Heart left ventricle (tissue), 16 donors: ENCODE results near the gene IQUB. TPM values are rescaled to one million over a fixed set of nuclear protein-coding genes. Genes with fewer than 3 reads are reported as not detected.

Experiments used
- ATAC-seq, 4 donors: fragments of 200-7000 bp; cut with Tn5 transposase; one replicate each; pipeline ENCODE4 v1.9.1; 2020 to 2022; ENCODE audit warnings: moderate library complexity in 4 of 4, mild to moderate bottlenecking in 3 of 4, moderate number of reproducible peaks in 1 of 4
- DNase-seq, 5 donors: peaks; one replicate each; pipeline ENCODE4 v3.0.0-alpha.2; 2020
- H3K27ac ChIP-seq, 12 donors: fragments of 200-600 bp; sonication (generic) in 4 of 12; one replicate each; pipeline versions ENCODE4 v1.5.0 to v1.8.0; 2016 to 2022; ENCODE audit warnings: mild to moderate bottlenecking in 2 of 12
- H3K27me3 ChIP-seq, 9 donors: fragments of 200-600 bp; sonication (generic) in 2 of 9; one replicate each; pipeline versions ENCODE4 v1.5.1 to v1.8.0; 2016 to 2022; ENCODE audit warnings: mild to moderate bottlenecking in 3 of 9
- H3K36me3 ChIP-seq, 9 donors: fragments of 200-600 bp; sonication (generic) in 2 of 9; one replicate each; pipeline versions ENCODE4 v1.5.0 to v1.8.0; 2018 to 2022; ENCODE audit warnings: mild to moderate bottlenecking in 2 of 9
- H3K4me1 ChIP-seq, 12 donors: fragments of 200-600 bp; sonication (generic) in 4 of 12; one replicate each; pipeline versions ENCODE4 v1.5.0 to v1.8.0; 2016 to 2022; ENCODE audit warnings: mild to moderate bottlenecking in 3 of 12
- H3K4me3 ChIP-seq, 12 donors: fragments of 200-600 bp; sonication (generic) in 4 of 12; one replicate each; pipeline versions ENCODE4 v1.5.0 to v1.8.0; 2017 to 2022; ENCODE audit warnings: mild to moderate bottlenecking in 9 of 12, moderate library complexity in 4 of 12
- H3K9me3 ChIP-seq, 12 donors: fragments of 200-600 bp; sonication (generic) in 4 of 12; one replicate each; pipeline versions ENCODE4 v1.5.0 to v1.8.0; 2016 to 2022; ENCODE audit warnings: mild to moderate bottlenecking in 1 of 12
- CTCF ChIP-seq, 12 donors: fragments of 200-600 bp; sonication (generic) in 4 of 12; IDR thresholded peaks; one replicate each; pipeline versions ENCODE4 v1.5.0 to v1.8.0; 2018 to 2022; ENCODE audit warnings: antibody characterized with exemption in 12 of 12, mild to moderate bottlenecking in 5 of 12
- POLR2A ChIP-seq, 2 donors: fragments of 450-650 bp; IDR thresholded peaks; one replicate each; pipeline ENCODE4 v1.6.1; 2017; ENCODE audit warnings: antibody characterized with exemption in 2 of 2, mild to moderate bottlenecking in 2 of 2, moderate library complexity in 2 of 2
- WGBS, 4 donors: extraction: QIAGEN DNeasy Blood & Tissue Kit in 2 of 4; methylation state at CpG; one replicate each; pipeline versions ENCODE4 v1.1.5 to v1.1.7; 2013 to 2018; 5-methylcytosine and 5-hydroxymethylcytosine counted together
- intact Hi-C, 10 donors: fragments of 100-400 bp; cut with DNase I; formaldehyde crosslinking; loops; one replicate each; pipeline versions ENCODE4 v1.11.1 to v1.14.2; 2022
- polyA plus RNA-seq, 2 donors: library from polyadenylated mRNA; stranded (reverse); fragments of 200-250 nt; gene quantifications; one replicate each; pipeline ENCODE4 v1.2.3, GENCODE V29; 2013
- total RNA-seq, 9 donors: library from RNA; depleted of rRNA in 2 of 9; stranded (reverse); fragments of >200 nt in 2 of 9; fragmentation: NEBNext Ultra II Directional in 3 of 9; extraction: Animal tissue kit (Norgen Biotek cat#: 25700) in 3 of 9; gene quantifications; one replicate each; pipeline versions ENCODE4 v1.1.0 to v1.2.4, GENCODE V29; 2016 to 2023
- donor health status: ischemic (EF 13 %, LVEDD 7.1; RV severe dilation, severe dysfunction).
- donor health status: healthy with polysubstance abuse.
- donor health status: DM: no; HTN: yes; CAD: no.
- donor health status: DM: no; HTN: no; CAD: no.
- donor health status: ischemic (EF 25% LVEDD 6.9; RV normal size, moderate dysfunction).
- donor health status: ischemic (EF 25% LVEDD 5.7; RV mildly dilated, moderate dysfunction).
- donor health status: healthy.
- donor health status: DM: yes; HTN: yes; CAD: no.
- donor health status: ischemic (EF 35%, LVEDD 5.7; RV mildly dilated, moderate dysfunction).
- donor health status: nonischemic (EF 11% LVEDD 7.7; RV severe dilation, severe dysfunction).
- donor health status: DM: yes; HTN: yes; CAD: no.
- donor health status: PGD.
- donor health status: ischemic (EF 29% LVEDD 5.4; RV normal size, mild dysfunction).
- donor health status: nonischemic (EF 23%, LVEDD 6.1; RV moderate dilation, normal function).

The IQUB gene
- total and polyA plus RNA-seq, 11 donors, result 0.19 to 1.3 (median 0.55) TPM; not detected in 1

GRCh38 chr7:123498031-123498430, 36.4 kb downstream of the IQUB start:
- Histone ChIP-seq H3K9me3 (no peaks in the 10 kb centered on the region), H3K4me3 (no peak overlapping the region), H3K4me1 (peaks cover 0 to 2% (median 0%) of the 10 kb centered on the region in 12 donors), H3K36me3 (no peaks in the 10 kb centered on the region), H3K27me3 (peaks cover 0 to 4% (median 0%) of the 10 kb centered on the region in 9 donors), H3K27ac (no peak overlapping the region)
- intact Hi-C loops, result loop anchor here in 6 of 10 donors (5.0 to 10.0 kb wide), 4 partner anchors 39 to 377 kb away; no protein-coding TSS in a partner anchor
- DNase-seq (no peak), ATAC-seq (no peak)
- WGBS, 4 donors, result 84 to 96% (median 84%) methylated on average over 1 of the region's 1 CpG
- TF ChIP-seq CTCF (IDR thresholded peaks at IDR 0.05), result no peak
- TF ChIP-seq POLR2A (IDR thresholded peaks at IDR 0.05), result no peak

DNA sequence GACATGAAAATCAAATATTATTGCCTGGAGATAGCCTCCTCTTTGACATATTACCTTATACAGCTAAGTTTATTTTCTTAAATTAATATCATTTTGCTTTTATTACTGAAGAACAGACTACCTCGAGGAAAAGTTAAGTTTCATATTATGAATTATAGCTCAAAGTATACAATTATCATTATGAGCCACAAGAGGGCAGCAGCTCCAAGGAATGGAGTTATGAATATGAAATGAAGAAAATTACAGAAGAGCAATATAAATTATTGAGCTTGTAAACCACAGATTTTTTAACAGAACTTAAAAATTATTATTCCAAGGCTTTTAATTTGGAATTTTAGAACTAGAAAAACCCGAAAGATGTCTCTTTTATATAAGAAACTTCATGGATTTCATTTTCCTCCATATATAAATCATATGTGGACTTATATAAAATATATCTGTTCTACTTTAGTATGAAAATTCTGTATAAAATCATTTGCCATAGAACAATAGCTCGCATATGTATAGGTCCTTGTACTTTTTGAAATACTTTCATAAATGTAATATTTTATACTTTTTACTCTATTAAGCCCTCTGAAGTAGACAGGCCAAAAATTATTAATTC, 40.1 kb downstream of the IQUB start:
- intact Hi-C loops, result loop anchor here (2.0 to 10.0 kb wide), 7 partner anchors 41 to 381 kb away; partner anchors contain the start of gene IQUB (in 1 of the 10)
- Histone ChIP-seq H3K9me3 (peaks cover 0 to 8% (median 0%) of the 10 kb centered on the region in 12 donors), H3K27ac (no peak overlapping the region), H3K36me3 (no peaks in the 10 kb centered on the region), H3K4me3 (no peak overlapping the region), H3K27me3 (peaks cover 0 to 4% (median 0%) of the 10 kb centered on the region in 9 donors), H3K4me1 (peaks cover 0 to 2% (median 0%) of the 10 kb centered on the region in 12 donors)
- no peak for TF ChIP-seq POLR2A (IDR thresholded peaks at IDR 0.05)
- peak; percentile 67 to 89 (median 80) for TF ChIP-seq CTCF (IDR thresholded peaks at IDR 0.05)
- ATAC-seq (no peak), DNase-seq (no peak)
- WGBS, 4 donors, result 4 to 8% (median 6%) methylated on average over 3 of the region's 3 CpGs

GRCh38 chr7:123492485-123492884, 41.9 kb downstream of the IQUB start:
- DNase-seq (no peak), ATAC-seq (no peak)
- WGBS, 4 donors, result 78 to 88% (median 82%) methylated on average over 3 of the region's 3 CpGs
- peaks cover 0 to 4% (median 0%) of the 10 kb centered on the region in 9 donors for H3K27me3 ChIP-seq
- H3K4me1 ChIP-seq, result peaks cover 0 to 2% (median 0%) of the 10 kb centered on the region in 12 donors
- H3K36me3 ChIP-seq, result no peaks in the 10 kb centered on the region
- no peak overlapping the region for H3K4me3 ChIP-seq
- peaks cover 0 to 8% (median 0%) of the 10 kb centered on the region in 12 donors for H3K9me3 ChIP-seq
- TF ChIP-seq CTCF (IDR thresholded peaks at IDR 0.05), result no peak
- TF ChIP-seq POLR2A (IDR thresholded peaks at IDR 0.05), result no peak
- intact Hi-C loops, result loop anchor here in 9 of 10 donors (5.0 to 10.0 kb wide), 5 partner anchors 45 to 382 kb away; no protein-coding TSS in a partner anchor
- H3K27ac ChIP-seq, result no peak overlapping the region

- 75 to 80% (median 77%) methylated on average over 2 of the region's 2 CpGs for WGBS, 4 donors
- Histone ChIP-seq H3K27me3 (no peaks in the 10 kb centered on the region), H3K4me1 (no peaks in the 10 kb centered on the region), H3K36me3 (no peaks in the 10 kb centered on the region), H3K9me3 (peaks cover 0 to 8% (median 0%) of the 10 kb centered on the region in 12 donors), H3K4me3 (no peak overlapping the region), H3K27ac (no peak overlapping the region)
- ATAC-seq (no peak), DNase-seq (no peak)
- intact Hi-C loops, result no loop called here
- TF ChIP-seq CTCF (IDR thresholded peaks at IDR 0.05), result no peak
- no peak for TF ChIP-seq POLR2A (IDR thresholded peaks at IDR 0.05)
Observed at GRCh38 chr7:123485721-123486120, 48.7 kb downstream of the IQUB start.
